CD4-positive, alpha-beta T cell treated with Interferon gamma for 1 hour (primary cell): ENCODE measurements around the gene PPARD.
"Not testable (repeated sequence)": the region's sequence is repeated elsewhere in the genome, so short reads cannot be mapped to it uniquely, and the experiment has no call there.

ENCODE experiments used
- DNase-seq: peaks from one replicate; pipeline ENCODE4 v3.0.0-alpha.2; 2020

Gene PPARD

DNA sequence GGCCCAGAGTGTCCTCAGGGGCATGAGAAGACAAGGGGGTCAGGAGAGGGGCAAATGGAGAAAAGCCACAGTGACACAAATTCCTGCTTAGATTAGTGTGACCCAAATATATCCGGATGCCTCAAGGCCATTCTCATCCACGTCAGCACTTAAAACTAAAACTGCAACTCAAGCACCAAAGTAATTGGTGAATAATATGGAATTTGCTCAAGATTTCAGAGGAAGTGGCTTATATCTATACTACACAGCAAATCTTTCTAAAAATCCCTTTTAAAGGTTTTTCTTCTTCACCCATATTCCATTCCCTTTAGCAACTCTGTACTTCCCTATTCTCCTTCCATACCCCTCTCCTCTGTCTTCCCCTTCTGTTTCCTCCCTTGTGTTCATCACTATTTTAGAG, 29.6 kb upstream of the PPARD start:
- no peak for DNase-seq

DNA sequence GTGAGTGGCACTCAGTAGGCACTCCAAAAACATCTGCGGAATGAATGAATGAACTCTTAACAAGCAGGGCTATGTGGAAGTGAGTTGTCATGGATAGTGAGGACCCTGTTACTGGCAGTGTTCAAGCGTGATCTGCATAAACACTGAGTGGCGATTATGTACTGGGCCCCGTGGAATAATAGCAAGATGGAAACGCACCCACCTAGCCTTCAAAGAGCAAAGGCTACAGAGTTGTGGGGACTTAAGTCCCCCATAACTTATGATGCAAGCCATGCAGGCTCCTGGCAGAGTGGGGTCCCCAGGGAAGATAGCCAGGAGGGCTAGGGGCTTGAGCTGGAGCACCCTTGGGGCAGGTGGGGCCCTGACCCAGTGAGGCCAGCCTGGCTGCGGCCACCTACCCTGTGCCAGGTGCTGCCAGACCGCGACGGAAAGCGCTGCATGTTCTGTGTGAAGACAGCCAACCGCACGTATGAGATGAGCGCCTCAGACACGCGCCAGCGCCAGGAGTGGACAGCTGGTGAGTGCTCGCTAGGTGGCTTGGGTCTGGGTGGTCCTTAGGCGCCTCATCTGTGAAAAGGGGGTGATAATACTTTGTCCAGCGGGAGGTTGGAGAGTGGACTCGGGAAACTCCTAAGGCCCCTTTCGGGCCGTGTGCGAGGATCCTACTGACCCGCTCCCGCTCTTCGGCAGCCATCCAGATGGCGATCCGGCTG, 24.7 kb upstream of the PPARD start:
- DNase-seq = no peak

DNA sequence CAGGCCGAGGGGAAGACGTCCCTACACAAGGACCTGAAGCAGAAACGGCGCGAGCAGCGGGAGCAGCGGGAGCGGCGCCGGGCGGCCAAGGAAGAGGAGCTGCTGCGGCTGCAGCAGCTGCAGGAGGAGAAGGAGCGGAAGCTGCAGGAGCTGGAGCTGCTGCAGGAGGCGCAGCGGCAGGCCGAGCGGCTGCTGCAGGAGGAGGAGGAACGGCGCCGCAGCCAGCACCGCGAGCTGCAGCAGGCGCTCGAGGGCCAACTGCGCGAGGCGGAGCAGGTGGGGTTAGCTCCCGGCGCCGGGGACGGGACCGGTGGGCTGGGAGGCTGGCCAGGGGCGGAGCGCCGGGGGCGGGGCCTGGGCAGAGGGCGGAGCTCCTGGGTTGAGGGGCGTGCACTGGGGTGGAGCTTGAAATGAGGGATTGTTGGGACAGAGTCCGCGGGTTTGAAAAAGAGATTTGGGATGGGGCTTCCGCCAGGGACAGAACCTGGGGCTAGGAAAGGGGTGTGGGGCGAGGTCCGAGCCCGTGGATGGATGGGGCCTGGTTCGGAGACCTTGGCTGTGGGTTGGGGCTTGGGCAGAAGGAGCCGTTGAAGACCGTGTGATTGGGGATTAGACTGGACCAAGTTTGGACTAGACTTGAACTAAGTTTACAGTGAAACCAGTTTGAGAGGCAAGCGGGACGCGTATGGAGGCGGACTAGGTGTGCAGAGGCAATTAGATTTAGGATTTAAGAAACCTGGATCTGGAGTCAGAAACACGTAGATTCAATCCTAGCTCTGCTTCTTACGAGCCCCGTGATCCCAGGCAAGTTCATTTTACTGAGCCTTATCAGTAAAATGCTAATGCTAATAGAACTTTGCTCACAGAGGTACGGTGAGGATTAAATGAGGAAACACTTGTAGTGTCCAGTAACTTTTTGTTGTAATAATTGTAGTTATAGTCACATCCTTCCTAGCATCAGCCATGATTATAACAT, 23.9 kb upstream of the PPARD start:
- DNase-seq = no peak

DNA sequence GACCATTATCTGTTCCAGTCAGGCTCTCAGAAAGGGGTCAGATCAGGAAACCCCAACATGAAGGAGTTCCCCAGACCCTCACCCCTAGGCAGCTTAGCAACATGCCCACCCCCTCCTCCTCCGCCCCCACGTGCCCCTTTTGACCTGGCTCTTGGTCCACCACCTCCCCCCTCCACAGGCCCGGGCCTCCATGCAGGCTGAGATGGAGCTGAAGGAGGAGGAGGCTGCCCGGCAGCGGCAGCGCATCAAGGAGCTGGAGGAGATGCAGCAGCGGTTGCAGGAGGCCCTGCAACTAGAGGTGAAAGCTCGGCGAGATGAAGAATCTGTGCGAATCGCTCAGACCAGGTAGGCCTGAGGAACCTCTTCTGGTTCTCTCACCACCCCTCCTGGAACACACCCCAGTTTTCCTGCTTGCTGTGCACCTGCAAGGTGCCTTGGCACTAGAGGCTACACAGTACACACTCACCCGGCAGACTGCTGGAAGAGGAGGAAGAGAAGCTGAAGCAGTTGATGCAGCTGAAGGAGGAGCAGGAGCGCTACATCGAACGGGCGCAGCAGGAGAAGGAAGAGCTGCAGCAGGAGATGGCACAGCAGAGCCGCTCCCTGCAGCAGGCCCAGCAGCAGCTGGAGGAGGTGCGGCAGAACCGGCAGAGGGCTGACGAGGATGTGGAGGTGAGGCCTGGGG, 22.9 kb upstream of the PPARD start:
- no peak for DNase-seq

DNA sequence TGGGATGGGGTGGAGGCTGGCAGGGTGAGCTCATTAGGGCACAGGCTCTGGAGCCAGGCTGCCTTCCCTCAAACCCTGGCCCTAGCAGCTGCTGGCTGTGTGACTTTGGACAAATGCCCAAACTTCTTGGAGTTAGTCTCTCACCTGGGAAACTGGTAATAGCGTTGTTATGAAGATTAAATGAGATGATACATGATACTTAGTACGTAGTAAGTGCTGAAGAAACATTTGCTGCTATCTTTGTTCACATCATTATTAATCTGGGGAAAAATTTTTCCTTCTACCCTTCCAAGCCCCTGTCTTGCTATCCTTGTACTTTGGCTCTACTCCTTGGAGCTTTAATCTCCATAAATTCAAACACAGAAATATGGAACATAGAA, 22.3 kb upstream of the PPARD start:
- no peak for DNase-seq

DNA sequence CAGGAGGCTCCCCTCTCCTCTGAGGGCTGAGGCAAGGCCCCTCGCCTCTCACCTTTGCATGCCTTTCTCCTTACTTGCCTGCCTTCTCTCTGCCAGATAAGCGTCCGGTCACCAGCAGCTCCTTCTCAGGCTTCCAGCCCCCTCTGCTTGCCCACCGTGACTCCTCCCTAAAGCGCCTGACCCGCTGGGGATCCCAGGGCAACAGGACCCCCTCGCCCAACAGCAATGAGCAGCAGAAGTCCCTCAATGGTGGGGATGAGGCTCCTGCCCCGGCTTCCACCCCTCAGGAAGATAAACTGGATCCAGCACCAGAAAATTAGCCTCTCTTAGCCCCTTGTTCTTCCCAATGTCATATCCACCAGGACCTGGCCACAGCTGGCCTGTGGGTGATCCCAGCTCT, 21.3 kb upstream of the PPARD start:
- no peak for DNase-seq

DNA sequence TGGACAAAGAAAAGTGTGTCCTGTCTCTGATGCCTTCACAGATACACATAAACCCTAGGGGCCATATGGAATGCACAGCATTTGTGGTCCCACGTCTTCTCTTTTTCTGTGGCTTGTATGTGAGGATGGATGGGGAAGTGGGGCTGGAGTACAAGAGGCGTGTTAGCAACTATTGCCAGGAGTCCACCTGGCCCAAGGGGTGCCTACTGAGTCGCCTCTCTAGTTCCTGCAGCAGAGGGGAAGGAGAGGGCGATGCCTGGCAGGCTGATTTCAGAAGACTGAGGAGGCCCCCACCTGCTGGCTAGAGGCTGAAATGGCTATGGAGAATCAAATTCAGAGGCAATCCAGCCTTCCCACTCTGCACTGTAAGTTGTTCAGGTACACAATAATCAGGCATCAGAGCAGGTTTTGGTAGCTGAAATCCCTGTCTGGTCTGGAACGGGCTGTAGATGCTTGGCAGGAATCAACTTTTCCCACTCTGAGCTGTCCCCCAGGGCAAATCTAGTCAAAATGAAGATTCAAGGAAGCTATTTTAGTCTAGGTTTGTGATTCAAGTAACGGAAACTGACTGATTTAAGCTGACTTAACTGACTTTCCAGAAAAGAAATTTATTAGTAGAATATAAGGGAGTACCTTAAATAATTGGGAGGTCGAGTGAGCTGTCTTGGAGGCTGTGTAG, 14.9 kb upstream of the PPARD start:
- DNase-seq = peak; percentile 75

DNA sequence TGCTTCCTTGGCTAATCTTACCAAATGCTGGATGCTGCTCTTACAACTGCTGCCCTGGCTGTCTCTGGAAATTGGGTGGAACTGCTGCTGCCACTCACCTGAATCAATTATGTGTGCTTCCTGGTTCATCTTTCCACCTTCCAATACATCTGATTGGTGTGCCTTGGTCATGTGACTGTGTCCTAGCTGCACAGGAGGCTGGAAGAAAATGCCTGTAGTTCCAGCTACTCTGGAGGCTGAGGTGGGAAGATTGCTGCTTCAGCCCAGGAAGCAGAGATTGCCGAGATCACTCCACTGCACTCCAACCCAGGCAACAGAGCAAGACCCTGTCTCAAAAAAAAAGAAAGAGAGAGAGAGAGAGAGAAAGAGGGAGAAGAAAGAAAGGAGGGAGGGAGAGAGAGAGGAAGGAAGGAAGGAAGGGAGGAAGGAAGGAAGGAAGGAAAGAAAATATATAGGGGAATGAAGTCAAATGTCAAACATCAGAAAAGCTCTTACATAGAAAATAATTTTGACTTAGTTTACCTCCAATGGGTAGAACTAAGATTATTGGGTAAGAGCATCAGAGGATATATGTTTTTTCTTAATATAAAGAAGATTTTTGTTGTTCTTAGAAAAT, 14.1 kb upstream of the PPARD start:
- no peak for DNase-seq

DNA sequence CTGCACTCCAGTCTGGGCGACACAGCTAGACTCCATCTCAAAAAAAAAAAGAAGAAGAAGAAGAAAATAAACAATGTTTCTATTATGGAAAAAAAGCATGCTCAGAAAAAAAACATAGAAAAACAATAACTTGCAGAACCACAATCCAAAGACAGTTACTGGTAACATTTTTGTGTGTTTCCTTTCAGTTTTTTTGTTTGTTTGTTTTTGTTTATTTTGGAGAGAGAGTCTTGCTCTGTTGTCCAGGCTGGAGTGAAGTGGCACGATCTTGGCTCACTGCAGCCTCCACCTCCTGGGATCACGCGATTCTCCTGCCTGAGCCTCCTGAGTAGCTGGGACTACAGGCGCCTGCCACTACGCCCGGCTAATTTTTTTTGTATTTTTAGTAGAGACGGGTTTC, 13.4 kb upstream of the PPARD start:
- DNase-seq = not testable (repeated sequence)

DNA sequence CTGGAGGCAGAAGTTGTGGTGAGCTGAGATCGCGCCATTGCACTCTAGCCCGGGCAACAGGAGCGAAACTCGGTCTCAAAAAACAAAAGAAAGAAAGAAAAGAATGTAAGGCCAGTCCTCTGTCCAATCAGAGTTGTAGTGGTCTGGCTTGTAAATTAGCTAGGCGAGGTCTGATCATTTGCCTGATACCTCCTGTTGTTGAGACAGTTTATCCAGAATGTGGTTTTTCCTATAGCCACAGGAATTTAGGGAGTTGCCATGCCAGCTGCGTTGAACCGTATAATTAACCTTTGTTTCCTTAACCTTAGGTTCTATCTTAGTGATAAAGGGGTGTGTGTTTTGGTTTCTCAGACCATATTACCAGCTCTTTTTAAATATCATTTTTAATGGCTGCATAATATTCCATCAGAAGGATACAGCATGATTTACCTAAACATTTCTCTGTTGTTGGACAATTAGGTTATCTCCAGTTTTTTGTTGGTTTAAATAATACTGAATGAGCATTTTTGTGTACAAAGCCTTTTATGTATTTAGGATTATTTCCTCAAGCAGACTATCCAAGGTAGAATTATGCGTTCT, 11.7 kb upstream of the PPARD start:
- no peak for DNase-seq

DNA sequence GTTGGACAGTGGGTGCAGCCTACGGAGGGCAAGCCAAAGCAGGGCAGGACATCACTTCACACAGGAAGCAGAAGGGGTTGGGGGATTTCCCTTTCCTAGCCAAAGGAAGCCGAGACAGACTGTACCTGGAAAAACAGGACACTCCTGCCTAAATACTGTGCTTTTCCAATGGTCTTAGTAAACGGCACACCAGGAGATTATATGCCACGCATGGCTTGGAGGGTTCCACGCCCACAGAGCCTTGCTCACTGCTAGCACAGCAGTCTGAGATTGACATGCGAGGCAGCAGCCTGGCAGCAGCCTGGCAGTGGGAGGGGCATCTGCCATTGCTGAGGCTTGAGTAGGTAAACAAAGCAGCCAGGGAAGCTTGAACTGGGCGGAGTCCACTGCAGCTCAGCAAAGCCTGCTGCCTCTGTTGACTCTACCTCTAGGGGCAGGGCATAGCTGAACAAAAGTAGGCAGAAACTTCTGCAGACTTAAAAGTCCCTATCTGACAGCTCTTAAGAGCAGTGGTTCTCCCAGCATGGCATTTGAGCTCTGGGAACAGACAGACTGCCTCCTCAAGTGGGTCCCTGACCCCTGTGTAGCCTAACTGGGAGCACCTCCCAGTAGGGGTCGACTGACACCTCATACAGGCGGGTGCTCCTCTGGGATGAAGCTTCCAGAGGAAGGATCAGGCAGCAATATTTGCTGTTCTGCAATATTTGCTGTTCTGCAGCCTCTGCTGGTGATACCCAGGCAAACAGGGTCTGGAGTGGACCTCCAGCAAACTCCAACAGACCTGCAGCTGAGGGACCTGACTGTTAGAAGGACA, 10.1 kb upstream of the PPARD start:
- DNase-seq = peak; percentile 74

DNA sequence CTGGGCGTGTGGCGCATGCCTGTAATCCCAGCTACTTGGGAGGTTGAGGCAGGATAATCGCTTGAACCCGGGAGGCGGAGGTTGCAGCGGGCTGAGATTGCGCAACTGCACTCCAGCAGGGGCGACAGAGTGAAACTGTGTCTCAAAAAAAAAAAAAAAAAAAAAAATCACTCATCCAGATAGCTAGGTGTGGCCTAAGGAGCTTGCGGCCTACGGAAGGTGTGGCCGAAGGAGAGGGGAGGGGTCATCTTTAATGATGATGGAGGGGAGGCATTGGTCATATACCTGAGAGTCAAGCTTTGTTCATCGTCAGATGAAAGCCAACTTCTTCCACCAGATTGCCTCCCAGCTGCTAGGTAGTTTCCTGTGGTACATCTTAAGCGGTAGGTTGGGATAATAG, 801 bp upstream of the PPARD start:
- no peak for DNase-seq

DNA sequence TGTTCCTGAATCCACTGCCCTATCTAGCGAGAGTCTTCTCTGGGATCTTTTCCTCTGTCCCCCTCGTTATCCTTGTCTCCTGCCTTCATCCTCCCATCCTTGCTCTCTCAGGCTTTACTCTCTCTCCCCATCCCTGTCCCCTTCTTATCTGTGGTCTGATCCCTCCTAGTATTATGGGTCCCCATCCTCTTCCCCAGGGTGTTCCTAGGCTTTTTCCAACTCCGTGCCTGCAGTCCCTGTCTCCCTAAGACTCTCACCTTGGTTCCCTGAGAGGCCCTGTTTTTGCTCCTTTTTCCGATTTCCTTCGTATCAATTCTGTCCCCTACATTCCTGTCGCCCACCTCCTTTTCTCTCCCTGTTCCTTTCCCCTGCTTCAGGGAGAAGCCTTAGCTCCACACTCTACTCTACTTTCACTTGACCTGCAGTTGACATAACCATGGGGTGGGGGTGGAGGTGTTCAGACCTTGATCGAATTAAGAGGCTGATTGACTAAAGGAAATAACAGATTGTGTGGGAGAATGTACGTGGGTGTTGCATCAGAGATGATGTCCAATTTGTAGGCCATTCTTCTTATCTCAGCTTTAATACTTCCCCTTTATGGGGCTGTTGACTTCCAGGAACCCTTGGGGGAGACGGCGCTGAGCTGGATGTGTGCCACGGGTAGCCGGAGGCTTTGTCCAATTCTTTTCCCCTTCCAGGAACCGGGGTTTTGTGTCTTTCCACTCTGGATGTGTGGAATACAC, 905 bp downstream of the PPARD start:
- peak; percentile 53 for DNase-seq

DNA sequence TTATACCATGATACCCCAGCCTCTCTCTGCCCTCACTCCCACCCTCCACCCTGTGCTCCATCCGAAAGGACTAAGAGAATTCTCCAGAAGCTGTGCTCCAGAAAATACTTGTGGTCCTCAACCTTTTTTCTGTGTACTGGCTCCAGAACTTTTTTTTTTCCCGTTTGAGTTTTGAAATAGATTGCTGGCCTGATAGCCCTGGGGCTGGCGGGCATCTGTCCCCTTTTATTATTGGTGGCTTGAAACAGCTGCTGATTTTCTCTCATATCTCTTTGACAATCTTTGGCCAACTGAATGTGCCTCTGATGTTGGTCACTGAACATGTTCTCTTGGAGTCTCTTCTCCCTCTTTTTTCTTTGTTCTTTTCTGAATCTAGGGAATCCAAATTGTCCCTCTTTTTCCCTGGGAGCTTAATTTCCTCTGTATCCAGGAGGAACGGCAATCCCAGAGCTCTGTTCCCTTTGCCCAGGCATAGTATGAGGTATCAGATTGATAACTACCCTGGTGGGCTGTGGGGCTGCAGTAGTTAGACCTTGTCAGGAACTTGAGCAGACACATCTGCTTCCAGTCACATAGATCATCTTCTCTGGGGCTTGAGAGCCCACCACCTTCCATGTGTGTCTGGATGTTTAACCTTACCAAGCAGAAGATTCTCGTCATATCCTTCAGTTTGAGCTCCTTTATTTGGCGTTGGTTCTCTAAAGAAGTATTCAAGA, 1.6 kb downstream of the PPARD start:
- DNase-seq = no peak

DNA sequence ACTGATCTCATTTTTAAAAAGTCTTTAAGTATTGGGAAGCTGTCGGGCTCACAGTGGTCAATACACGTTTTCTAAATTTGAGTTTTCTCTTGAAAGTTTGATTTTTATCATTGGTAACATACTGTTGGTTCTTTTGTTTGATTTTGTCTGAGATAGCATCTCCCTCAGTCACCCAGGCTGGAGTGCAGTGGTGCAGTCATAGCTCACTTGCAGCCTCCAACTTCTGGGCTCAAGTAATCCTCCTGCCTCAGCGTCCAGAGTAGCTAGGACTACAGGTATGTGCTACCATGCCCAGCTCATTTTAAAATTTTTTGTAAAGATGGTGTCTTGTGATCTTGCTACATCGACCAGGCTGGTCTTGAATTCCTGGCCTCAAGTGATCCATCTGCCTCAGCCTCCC, 9.1 kb downstream of the PPARD start:
- no peak for DNase-seq

DNA sequence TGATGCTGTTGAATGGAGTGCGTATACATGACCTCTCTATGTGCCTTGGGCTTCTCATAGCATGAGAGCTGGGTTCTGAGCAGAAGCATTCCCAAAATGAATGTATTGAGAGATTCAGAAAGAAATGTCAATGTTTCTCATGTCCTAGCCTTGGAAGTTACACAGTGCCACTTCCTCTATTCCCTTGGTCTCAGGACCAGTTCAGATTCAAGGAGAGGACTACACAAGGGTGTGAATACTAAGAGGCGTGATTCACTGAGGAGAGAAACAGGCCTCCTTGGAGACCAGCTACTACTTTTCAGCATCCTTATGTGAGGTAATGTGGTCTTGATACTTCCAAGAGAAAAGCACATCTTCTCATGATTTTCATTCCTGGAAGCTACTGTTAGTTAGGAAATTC, 10.4 kb downstream of the PPARD start:
- no peak for DNase-seq

DNA sequence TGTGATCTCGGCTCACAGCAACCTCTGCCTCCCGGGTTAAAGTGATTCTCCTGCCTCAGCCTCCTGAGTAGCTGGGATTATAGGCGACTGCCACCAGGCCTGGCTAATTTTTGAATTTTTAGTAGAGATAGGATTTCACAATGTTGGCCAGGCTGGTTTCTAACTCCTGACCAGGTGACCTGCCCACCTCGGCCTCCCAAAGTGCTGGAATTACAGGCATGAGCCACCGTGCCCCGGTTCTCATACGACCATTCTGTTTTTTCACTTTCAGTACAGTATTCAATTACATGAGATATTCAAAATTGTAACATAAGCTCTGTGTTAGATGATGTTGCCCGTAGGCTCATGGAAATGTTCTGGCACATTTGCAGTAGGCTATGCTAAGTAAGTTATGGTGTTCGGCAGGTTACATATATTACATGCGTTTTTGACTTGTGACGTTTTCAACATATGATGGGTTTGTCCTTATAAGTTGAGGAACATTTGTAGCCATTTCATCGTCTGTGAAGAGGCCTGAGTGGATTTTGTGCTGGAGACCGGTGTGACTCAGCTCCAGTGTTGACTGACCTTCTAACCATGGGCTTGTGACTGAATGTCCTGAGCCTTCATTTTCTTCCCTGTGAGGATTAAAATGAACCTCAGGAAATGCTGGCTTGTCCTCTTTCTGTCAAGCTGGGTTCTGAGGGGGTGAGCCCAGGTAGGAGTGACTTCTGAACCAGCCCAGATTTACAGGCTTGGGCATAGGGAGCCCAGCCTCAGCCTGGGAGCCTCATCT, 12.2 kb downstream of the PPARD start:
- no peak for DNase-seq

DNA sequence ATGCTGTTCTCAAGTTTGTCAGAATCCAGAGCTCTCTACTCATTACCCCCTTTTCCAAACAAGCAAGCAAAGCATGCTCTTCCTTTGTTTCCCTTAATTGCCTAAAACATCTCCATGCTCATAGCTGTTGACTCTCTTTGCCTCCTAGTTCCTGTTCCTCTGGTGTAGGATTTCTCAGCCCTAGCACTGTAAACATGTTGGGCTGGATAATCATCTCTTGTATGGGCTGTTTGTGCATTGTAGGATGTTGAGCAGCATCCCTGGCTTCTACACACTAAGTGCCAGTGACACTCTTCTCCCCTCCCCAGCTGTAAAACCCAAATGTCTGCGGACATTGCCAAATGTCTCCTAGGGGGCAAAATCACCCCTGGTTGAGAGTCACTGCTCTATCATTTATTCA, 14.0 kb downstream of the PPARD start:
- DNase-seq = no peak

DNA sequence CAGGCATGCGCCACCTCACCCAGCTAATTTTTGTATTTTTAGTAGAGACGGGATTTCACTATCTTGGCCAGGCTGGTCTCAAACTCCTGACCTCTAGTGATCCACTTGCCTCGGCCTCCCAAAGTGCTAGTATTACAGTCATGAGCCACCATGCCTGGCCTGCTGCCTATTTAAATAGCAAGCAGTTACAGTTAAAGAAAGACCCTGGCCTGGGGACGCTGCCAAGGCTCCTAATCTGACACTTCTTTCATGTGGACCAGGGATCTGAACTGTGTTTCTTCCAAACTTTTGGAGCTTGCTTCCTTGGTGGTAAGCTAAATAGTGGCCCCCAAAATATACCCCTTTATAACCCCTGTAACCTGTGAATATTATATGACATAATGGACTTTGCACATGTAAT, 15.3 kb downstream of the PPARD start:
- DNase-seq = no peak
